GM12878 (cell line): ENCODE results near the gene ULK4. TPM values are rescaled to one million over a fixed set of nuclear protein-coding genes. Genes with fewer than 3 reads are reported as not detected.

Experiments used
- ATAC-seq: fragments of 200-7000 bp; cut with Tn5 transposase; 3 replicates; pipeline ENCODE4 v1.9.1; 2020; ENCODE audit warnings: mild to moderate bottlenecking, moderate library complexity
- BruUV-seq: library from RNA; stranded (reverse); fragments of 400-500 nt; replicated peaks from 2 replicates; lab custom pipeline; 2021; lab: Mats Ljungman, UMichigan
- CTCF ChIA-PET: fragments of 300-600 bp; sonication (Branson Sonifier 250); formaldehyde crosslinking; extraction: SDS; loops from one replicate; lab custom pipeline; 2021; ENCODE audit warnings: inconsistent platforms; lab: Yijun Ruan, JAX
- POLR2A ChIA-PET: fragments of 350-600 bp; formaldehyde crosslinking; extraction: SDS; loops from one replicate; lab custom pipeline; 2021; ENCODE audit warnings: inconsistent platforms; lab: Charles Lee
- RAD21 ChIA-PET: fragments of 300-600 bp; sonication (Branson Sonifier 250); formaldehyde crosslinking; loops from one replicate; lab custom pipeline; 2023; ENCODE audit warnings: antibody characterized with exemption; ENCODE audit not compliant: unreplicated experiment; lab: Charles Lee
- SMC1A ChIA-PET: fragments of 300-600 bp; sonication (Branson Sonifier 250); formaldehyde crosslinking; loops from one replicate; lab custom pipeline; 2023; ENCODE audit not compliant: unreplicated experiment, uncharacterized antibody; lab: Charles Lee
- DNase-seq: peaks from one replicate; pipeline ENCODE4 v3.0.0-alpha.2; 2011; ENCODE audit warnings: low read depth, low spot score
- FAIRE-seq: peaks from 3 replicates; lab custom pipeline; 2011; peaks lifted over from hg19 to GRCh38; lab: Jason Lieb, UNC
- H2AFZ ChIP-seq: 2 replicates; pipeline ENCODE4 v1.6.0; 2011; ENCODE audit warnings: low read depth, low read length, control low read depth; ENCODE audit not compliant: control insufficient read depth
- H3K27ac ChIP-seq: 2 replicates; pipeline ENCODE4 v1.5.1; 2011; ENCODE audit warnings: control low read depth; ENCODE audit not compliant: control insufficient read depth, insufficient read depth
- H3K27me3 ChIP-seq, 2 experiments: replicated peaks in 1 of 2; 2 replicates each; pipeline versions ENCODE4 v1.6.0 to v1.6.1; 2011; ENCODE audit warnings: low read length in 1 of 2; ENCODE audit not compliant: control insufficient read depth in 2 of 2, insufficient read depth in 2 of 2
- H3K36me3 ChIP-seq, 2 experiments: 2 replicates each; pipeline ENCODE4 v1.5.1; 2011; ENCODE audit warnings: low read length in 1 of 2; ENCODE audit not compliant: control insufficient read depth in 2 of 2, insufficient read depth in 2 of 2
- H3K4me1 ChIP-seq: 2 replicates; pipeline ENCODE4 v1.6.1; 2011; ENCODE audit warnings: mild to moderate bottlenecking, low read length, moderate library complexity, mixed read lengths; ENCODE audit not compliant: control insufficient read depth, insufficient read depth
- H3K4me2 ChIP-seq: 2 replicates; pipeline ENCODE4 v1.6.0; 2011; ENCODE audit warnings: control low read depth; ENCODE audit not compliant: control insufficient read depth, insufficient read depth
- H3K4me3 ChIP-seq: fragments of 200-600 bp; sonication (generic); 2 replicates; pipeline ENCODE4 v1.5.1; 2016
- H3K79me2 ChIP-seq: 2 replicates; pipeline ENCODE4 v1.6.0; 2011; ENCODE audit warnings: low read length; ENCODE audit not compliant: control insufficient read depth, insufficient read depth
- H3K9ac ChIP-seq: 2 replicates; pipeline ENCODE4 v1.8.0; 2011; ENCODE audit warnings: low read length, control low read depth, mixed read lengths; ENCODE audit not compliant: control insufficient read depth, insufficient read depth
- H3K9me3 ChIP-seq: replicated peaks from 3 replicates; pipeline ENCODE4 v1.5.1; 2011; ENCODE audit warnings: mild to moderate bottlenecking, low read length; ENCODE audit not compliant: control insufficient read depth, insufficient read depth
- H4K20me1 ChIP-seq: 2 replicates; pipeline ENCODE4 v1.6.0; 2011; ENCODE audit not compliant: control insufficient read depth, insufficient read depth
- CTCF ChIP-seq, 3 experiments: IDR thresholded peaks in 2 of 3; conservative IDR thresholded peaks in 1 of 3; 2 replicates each; pipeline ENCODE4 v1.5.1; 2011; ENCODE audit warnings: low read depth in 3 of 3, low read length in 3 of 3, mild to moderate bottlenecking in 3 of 3, control low read depth in 2 of 3, moderate library complexity in 2 of 3, inconsistent platforms in 1 of 3, mixed read lengths in 1 of 3; ENCODE audit not compliant: control insufficient read depth in 2 of 3, insufficient read depth in 1 of 3; ENCODE audit errors: extremely low read depth in 1 of 3
- EED ChIP-seq: sonication (generic); IDR thresholded peaks from 2 replicates; pipeline ENCODE4 v1.6.1; 2016; ENCODE audit warnings: antibody characterized with exemption, low read depth
- ESRRA ChIP-seq: IDR thresholded peaks from 2 replicates; pipeline ENCODE4 v1.6.1; 2012; ENCODE audit warnings: mild to moderate bottlenecking, low read length, improper control_type of control experiment
- HDAC6 ChIP-seq: fragments of 200-600 bp; sonication (generic); IDR thresholded peaks from one replicate; pipeline ENCODE4 v1.8.0; 2017; ENCODE audit warnings: antibody characterized with exemption; ENCODE audit not compliant: unreplicated experiment
- HSF1 ChIP-seq: fragments of 150-350 bp; IDR thresholded peaks from 2 replicates; pipeline ENCODE4 v1.6.1; 2014; ENCODE audit warnings: mild to moderate bottlenecking, low read depth, low read length
- IKZF2 ChIP-seq, 2 experiments: fragments of 450-650 bp; IDR thresholded peaks; 2 replicates each; pipeline ENCODE4 v1.6.1; 2017; ENCODE audit warnings: mild to moderate bottlenecking in 2 of 2, moderate library complexity in 2 of 2
- IRF3 ChIP-seq: fragments of 450-650 bp; IDR thresholded peaks from 2 replicates; pipeline ENCODE4 v1.6.1; 2014; ENCODE audit warnings: mild to moderate bottlenecking
- IRF5 ChIP-seq: fragments of 450-650 bp; IDR thresholded peaks from 2 replicates; pipeline ENCODE4 v1.6.1; 2017; ENCODE audit warnings: borderline replicate concordance
- MTA2 ChIP-seq: fragments of 450-650 bp; IDR thresholded peaks from 2 replicates; pipeline ENCODE4 v1.6.1; 2016; ENCODE audit warnings: low read depth, mild to moderate bottlenecking, moderate library complexity
- NR2F1 ChIP-seq: fragments of 450-650 bp; conservative IDR thresholded peaks from 2 replicates; pipeline ENCODE4 v1.6.1; 2017; ENCODE audit warnings: mild to moderate bottlenecking
- PAX5 ChIP-seq: IDR thresholded peaks from 2 replicates; pipeline ENCODE4 v1.6.1; 2011; ENCODE audit warnings: low read depth, low read length, borderline replicate concordance
- SMARCA5 ChIP-seq: fragments of 450-650 bp; IDR thresholded peaks from 2 replicates; pipeline ENCODE4 v1.6.1; 2017; ENCODE audit warnings: mild to moderate bottlenecking
- SRF ChIP-seq, 2 experiments: IDR thresholded peaks; 2 replicates each; pipeline ENCODE4 v1.6.1; 2011; ENCODE audit warnings: low read depth in 2 of 2, low read length in 2 of 2, mild to moderate bottlenecking in 1 of 2, moderate library complexity in 1 of 2
- STAT1 ChIP-seq: fragments of 450-650 bp; conservative IDR thresholded peaks from 2 replicates; pipeline ENCODE4 v1.6.1; 2014; ENCODE audit warnings: antibody characterized with exemption, mild to moderate bottlenecking
- STAT3 ChIP-seq: IDR thresholded peaks from 2 replicates; pipeline ENCODE4 v1.6.1; 2011; ENCODE audit warnings: low read depth, low read length, improper control_type of control experiment
- TARDBP ChIP-seq: IDR thresholded peaks from 2 replicates; pipeline ENCODE4 v1.6.1; 2016; ENCODE audit warnings: borderline replicate concordance
- TCF12 ChIP-seq: IDR thresholded peaks from 2 replicates; pipeline ENCODE4 v1.6.1; 2011; ENCODE audit warnings: low read depth, mild to moderate bottlenecking, low read length
- WGBS: methylation state at CpG from one replicate; pipeline ENCODE4 v1.1.6; 2016; ENCODE audit warnings: low lambda C conversion rate; ENCODE audit not compliant: insufficient replicate concordance, insufficient coverage; ENCODE audit errors: missing lambda C conversion rate; 5-methylcytosine and 5-hydroxymethylcytosine counted together
- in situ Hi-C: fragments of 300-500 bp; cut with MboI; formaldehyde crosslinking; loops from 9 replicates; pipeline ENCODE4 v1.14.3; 2018; ENCODE audit warnings: mixed read lengths
- intact Hi-C: fragments of 100-400 bp; cut with micrococcal nuclease; formaldehyde crosslinking; loops from one replicate; pipeline ENCODE4 v1.14.2; 2022; ENCODE audit not compliant: unreplicated experiment
- polyA plus RNA-seq, 11 experiments: library from polyadenylated mRNA; depleted of rRNA in 4 of 11; unstranded in 6 of 11; stranded (reverse) in 5 of 11; fragments of >200 nt; fragmentation: Nextera tagmentation in 4 of 11; fragmentation: Illumina TruSeq in 1 of 11; extraction: Ambion mirVana in 4 of 11; extraction: Trizol in 1 of 11; gene quantifications; 1 replicate in 1 of 11; 2 replicates in 10 of 11; pipeline versions ENCODE4 v1.2.1 to v1.2.3, GENCODE V29; 2011 to 2016; ENCODE audit warnings: inconsistent platforms in 2 of 11, missing spikeins in 2 of 11, low read depth in 1 of 11
- total RNA-seq, 4 experiments: library from RNA; depleted of rRNA in 3 of 4; stranded (reverse); fragments of >200 nt in 3 of 4; fragmentation: Illumina TruSeq in 1 of 4; extraction: Trizol in 1 of 4; gene quantifications; 2 replicates each; pipeline versions ENCODE4 v1.2.1 to v1.2.3, GENCODE V29; 2013 to 2021

Gene ULK4
- total and polyA plus RNA-seq, 10 of the 15 experiments (the other 5 are each of a cell fraction or from before 2014, with no cell fraction given), result 3.5 to 7.6 (median 6.3) TPM

- no peaks in the 10 kb centered on the region for H3K27me3 ChIP-seq
- H3K9me3 ChIP-seq, result no peaks in the 10 kb centered on the region
- H3K27ac ChIP-seq, result no peak overlapping the region
- H3K4me3 ChIP-seq, result no peak overlapping the region
- SMC1A ChIA-PET, result no interaction called here
- CTCF ChIA-PET, result no interaction called here
- no peak overlapping the region for H3K9ac ChIP-seq
- no peaks in the 10 kb centered on the region for H3K36me3 ChIP-seq
- intact Hi-C loops (no loop called here), in situ Hi-C loops (no loop called here)
- 72% methylated on average over 3 of the region's 3 CpGs for WGBS
- TF ChIP-seq STAT3 (no peak), ESRRA (no peak), STAT1 (no peak), TARDBP (no peak), NR2F1 (no peak), HSF1 (no peak), SRF (IDR thresholded peaks at IDR 0.05; ENCODE audit: low read depth in 2 of 2, low read length in 2 of 2) (no peak), TCF12 (no peak), EED (no peak), SMARCA5 (no peak), IRF5 (no peak), MTA2 (no peak), IKZF2 (IDR thresholded peaks at IDR 0.05) (no peak), HDAC6 (no peak), PAX5 (no peak), CTCF (IDR thresholded peaks at IDR 0.05 in 2 of 3, conservative IDR thresholded peaks at IDR 0.05 in 1 of 3; ENCODE audit: control insufficient read depth in 2 of 3, extremely low read depth in 1 of 3, insufficient read depth in 1 of 3, low read depth in 3 of 3, low read length in 3 of 3) (no peak), IRF3 (no peak)
- POLR2A ChIA-PET, result no interaction called here
- H3K4me2 ChIP-seq, result no peak overlapping the region
- no TSS peak for BruUV-seq
- no peaks in the 10 kb centered on the region for H3K79me2 ChIP-seq
- no peak for FAIRE-seq
- H2AFZ ChIP-seq, result no peak overlapping the region
- ATAC-seq, result no peak
- no peaks in the 10 kb centered on the region for H3K4me1 ChIP-seq
- no peaks in the 10 kb centered on the region for H4K20me1 ChIP-seq
- DNase-seq, result no peak
- RAD21 ChIA-PET, result no interaction called here
Measured at GRCh38 chr3:41682382-41682781, 279.5 kb downstream of the ULK4 start.
